SK-N-SH (cell line): Measurements from ENCODE around the gene ITM2C. TPM values are rescaled to one million over a fixed set of nuclear protein-coding genes. Genes with fewer than 3 reads are reported as not detected.

ENCODE experiments used
- CTCF ChIA-PET: fragments of 300-600, 350-600 bp; formaldehyde crosslinking; extraction: SDS; loops from one replicate; lab custom pipeline; 2021; lab: Yijun Ruan, JAX
- POLR2A ChIA-PET: fragments of 350-600 bp; sonication (Branson Sonifier 250); formaldehyde crosslinking; extraction: SDS; loops from one replicate; lab custom pipeline; 2020; ENCODE audit warnings: antibody characterized with exemption, inconsistent platforms; lab: Yijun Ruan, JAX
- DNase-seq: peaks from one replicate; pipeline ENCODE4 v3.0.0; 2012
- H2AFZ ChIP-seq: fragments of 200-600 bp; sonication (generic); 2 replicates; pipeline ENCODE4 v1.8.1; 2016; ENCODE audit warnings: antibody characterized with exemption, mild to moderate bottlenecking, low read depth
- H3F3A ChIP-seq: fragments of 200-600 bp; sonication (generic); replicated peaks from 2 replicates; pipeline ENCODE3; 2016; ENCODE audit warnings: antibody characterized with exemption, mild to moderate bottlenecking; ENCODE audit not compliant: insufficient read depth
- H3K27ac ChIP-seq, 2 experiments: fragments of 200-500 bp in 1 of 2; fragments of 200-600 bp in 1 of 2; sonication (Bioruptor generic) in 1 of 2; sonication (generic), shearing (Covaris generic) in 1 of 2; 2 replicates each; pipeline versions ENCODE4 v1.5.1 to v1.6.1; 2014 to 2016; ENCODE audit warnings: low read depth in 2 of 2, inconsistent platforms in 1 of 2, low read length in 1 of 2, mild to moderate bottlenecking in 1 of 2, mixed read lengths in 1 of 2
- H3K27me3 ChIP-seq: fragments of 200-600 bp; sonication (generic), shearing (Covaris generic); 2 replicates; pipeline ENCODE4 v1.6.1; 2016; ENCODE audit warnings: mixed run types; ENCODE audit not compliant: insufficient read depth
- H3K36me3 ChIP-seq, 2 experiments: fragments of 200-500 bp in 1 of 2; fragments of 200-600 bp in 1 of 2; sonication (Bioruptor generic) in 1 of 2; sonication (generic) in 1 of 2; replicated peaks in 1 of 2; 2 replicates each; pipeline versions ENCODE3 to v1.5.1; 2014 to 2016; ENCODE audit warnings: low read length in 1 of 2, mild to moderate bottlenecking in 1 of 2; ENCODE audit not compliant: insufficient read depth in 2 of 2, control insufficient read depth in 1 of 2
- H3K4me1 ChIP-seq, 2 experiments: fragments of 200-500 bp in 1 of 2; fragments of 200-600 bp in 1 of 2; sonication (Bioruptor generic) in 1 of 2; sonication (generic), shearing (Covaris generic) in 1 of 2; 2 replicates each; pipeline versions ENCODE4 v1.5.1 to v1.6.1; 2014 to 2016; ENCODE audit warnings: low read depth in 1 of 2, low read length in 1 of 2, mixed run types in 1 of 2; ENCODE audit not compliant: insufficient read depth in 2 of 2, control insufficient read depth in 1 of 2
- H3K4me2 ChIP-seq: fragments of 200-600 bp; sonication (generic), shearing (Covaris generic); 2 replicates; pipeline ENCODE4 v1.6.1; 2017; ENCODE audit warnings: mixed run types
- H3K4me3 ChIP-seq, 2 experiments: fragments of 200-500 bp in 1 of 2; fragments of 200-600 bp in 1 of 2; sonication (Bioruptor generic) in 1 of 2; sonication (generic), shearing (Covaris generic) in 1 of 2; 2 replicates each; pipeline versions ENCODE4 v1.5.1 to v1.8.1; 2014 to 2016; ENCODE audit warnings: low read depth in 2 of 2, inconsistent platforms in 1 of 2, low read length in 1 of 2, mild to moderate bottlenecking in 1 of 2, mixed read lengths in 1 of 2, moderate library complexity in 1 of 2
- H3K79me2 ChIP-seq: fragments of 200-600 bp; sonication (generic); 2 replicates; pipeline ENCODE4 v1.8.1; 2017; ENCODE audit warnings: mild to moderate bottlenecking; ENCODE audit not compliant: insufficient read depth
- H3K9ac ChIP-seq: fragments of 200-600 bp; sonication (generic); 2 replicates; pipeline ENCODE4 v1.6.1; 2017; ENCODE audit warnings: mixed run types
- H3K9me2 ChIP-seq: fragments of 200-600 bp; sonication (generic); 2 replicates; pipeline ENCODE4 v1.6.1; 2017; ENCODE audit warnings: mixed run types
- H3K9me3 ChIP-seq: fragments of 200-600 bp; sonication (generic); 2 replicates; pipeline ENCODE4 v1.6.1; 2017; ENCODE audit warnings: mixed run types, mild to moderate bottlenecking, moderate library complexity
- H4K20me1 ChIP-seq: fragments of 200-600 bp; sonication (generic); 2 replicates; pipeline ENCODE4 v1.6.1; 2017; ENCODE audit warnings: mild to moderate bottlenecking, mixed run types; ENCODE audit not compliant: insufficient read depth
- EP300 ChIP-seq, 2 experiments: IDR thresholded peaks; 2 replicates each; pipeline versions ENCODE4 v1.4.0 to v1.6.1; 2012; ENCODE audit warnings: borderline replicate concordance in 1 of 2, low read depth in 1 of 2, low read length in 1 of 2
- FOXJ3 ChIP-seq: sonication (generic); formaldehyde crosslinking; IDR thresholded peaks from 2 replicates; pipeline ENCODE4 v1.5.1; 2020; ENCODE audit warnings: mild to moderate bottlenecking, missing genetic modification reagents
- GATA2 ChIP-seq: sonication (generic); formaldehyde crosslinking; IDR thresholded peaks from 2 replicates; pipeline ENCODE4 v1.5.0; 2020; ENCODE audit warnings: mild to moderate bottlenecking, missing genetic modification reagents
- IRF3 ChIP-seq: fragments of 150-350 bp; IDR thresholded peaks from 2 replicates; pipeline ENCODE4 v1.6.1; 2016; ENCODE audit warnings: mild to moderate bottlenecking, low read depth, low read length
- NFIC ChIP-seq: IDR thresholded peaks from 2 replicates; pipeline ENCODE4 v1.4.0; 2012; ENCODE audit warnings: borderline replicate concordance
- POLR2AphosphoS5 ChIP-seq: IDR thresholded peaks from 2 replicates; pipeline ENCODE4 v1.6.1; 2012; ENCODE audit warnings: low read depth, low read length
- RAD21 ChIP-seq: IDR thresholded peaks from 2 replicates; pipeline ENCODE4 v1.6.1; 2012; ENCODE audit warnings: mild to moderate bottlenecking, low read length
- TCF12 ChIP-seq: IDR thresholded peaks from 2 replicates; pipeline ENCODE4 v1.4.0; 2012
- USF1 ChIP-seq: IDR thresholded peaks from 2 replicates; pipeline ENCODE4 v1.4.0; 2012; ENCODE audit warnings: low read depth, borderline replicate concordance
- WGBS: methylation state at CpG from one replicate; pipeline ENCODE4 v1.1.6; 2017; ENCODE audit warnings: low lambda C conversion rate; 5-methylcytosine and 5-hydroxymethylcytosine counted together
- polyA plus RNA-seq, 3 experiments: library from polyadenylated mRNA; depleted of rRNA; stranded (reverse); fragments of >200 nt; gene quantifications; 2 replicates each; pipeline ENCODE4 v1.2.3, GENCODE V29; 2012
- TF ChIP-seq, protein P1 (sequence below): fragments of 200-600 bp; sonication (generic); IDR thresholded peaks from 2 replicates; pipeline ENCODE4 v1.6.1; 2017; ENCODE audit warnings: antibody characterized with exemption, mild to moderate bottlenecking, moderate library complexity

The ITM2C gene
- polyA plus RNA-seq, 1 of the 3 experiments (the other 2 are of a cell fraction), result 288 TPM

DNA sequence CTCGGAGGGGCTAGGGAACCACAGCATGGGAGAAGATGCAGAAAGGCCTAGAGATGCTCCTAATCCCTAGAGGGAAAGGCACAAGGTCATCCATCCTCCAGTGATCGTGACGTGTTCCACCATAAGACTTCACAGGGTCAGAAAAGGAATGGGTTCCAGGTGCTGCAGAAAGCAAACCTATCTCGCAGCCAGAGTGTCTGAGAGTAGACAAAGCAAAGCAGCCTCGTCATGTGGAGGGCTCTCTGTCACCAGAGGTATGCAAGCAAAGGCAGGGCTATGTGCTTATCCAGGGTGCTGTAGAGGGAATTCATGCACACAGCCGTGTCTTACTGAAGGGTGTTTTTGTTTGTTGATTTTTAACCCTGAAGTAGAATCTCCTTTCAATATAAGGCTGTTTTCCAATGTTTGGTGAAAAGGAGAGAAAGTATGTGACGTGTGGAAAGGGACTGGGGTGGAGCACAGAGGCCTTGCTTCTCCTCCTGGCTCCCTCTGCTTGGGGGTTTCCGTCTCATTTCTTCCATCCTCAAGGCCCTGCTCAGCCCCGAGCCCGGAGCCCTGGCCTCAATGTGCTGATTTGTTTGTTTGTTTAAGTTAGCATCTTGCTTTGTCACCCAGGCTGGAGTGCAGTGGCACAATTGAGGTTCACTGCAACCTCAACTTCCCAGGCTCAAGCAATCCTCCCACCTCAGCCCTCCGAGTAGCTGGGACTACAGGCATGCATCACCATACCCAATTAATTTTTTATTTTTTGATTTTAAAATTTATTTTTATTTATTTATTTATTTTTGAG lies 57.3 kb downstream of the ITM2C start (continued):
- TF ChIP-seq IRF3 (no peak), TCF12 (no peak), USF1 (no peak), NFIC (no peak), FOXJ3 (CRISPR knock-in tag) (no peak), GATA2 (no peak)

DNA sequence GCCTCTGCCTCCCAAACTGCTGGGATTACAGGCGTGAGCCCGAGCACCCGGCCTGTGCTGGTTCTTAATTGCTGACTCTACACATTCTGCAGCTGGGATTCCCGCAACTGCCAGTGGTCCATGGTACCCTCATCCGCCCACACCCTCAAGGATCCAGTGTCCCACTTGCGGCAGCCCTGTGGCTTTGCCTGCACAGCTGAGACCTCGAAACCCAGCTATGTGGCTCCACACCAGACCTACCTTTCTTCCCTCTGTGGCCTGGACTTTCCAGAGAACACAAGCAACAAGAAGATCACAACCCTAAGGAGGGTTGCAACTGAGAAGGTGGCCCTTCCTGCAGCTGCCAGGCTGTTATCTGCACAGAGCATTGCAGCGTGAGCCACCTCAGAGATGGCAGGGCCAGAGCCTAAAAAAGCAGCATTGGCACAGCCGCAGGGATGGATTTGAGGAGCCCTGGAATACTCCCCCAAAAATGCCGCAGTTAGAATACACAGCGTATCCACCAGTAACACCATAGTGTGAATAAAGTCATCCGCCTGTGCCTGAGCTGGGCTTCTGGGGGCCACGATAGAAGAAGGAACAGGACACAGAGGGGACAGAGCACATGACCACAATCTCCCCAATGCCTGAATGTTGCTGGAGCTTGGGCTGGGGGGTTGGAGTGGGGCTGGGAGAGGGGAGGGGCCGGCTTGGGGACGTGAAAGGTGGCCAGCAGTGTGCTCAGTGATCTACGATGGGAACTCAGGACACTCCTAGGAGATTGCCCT lies 58.4 kb downstream of the ITM2C start:
- H3K27ac ChIP-seq, result no peak overlapping the region
- no peaks in the 10 kb centered on the region for H3K36me3 ChIP-seq
- no peaks in the 10 kb centered on the region for H3K9me2 ChIP-seq
- H2AFZ ChIP-seq, result no peak overlapping the region
- H4K20me1 ChIP-seq, result no peaks in the 10 kb centered on the region
- DNase-seq, result no peak
- H3K4me2 ChIP-seq, result no peak overlapping the region
- no peaks in the 10 kb centered on the region for H3F3A ChIP-seq
- no peaks in the 10 kb centered on the region; the same call in 1 of the 2 replicates for H3K27me3 ChIP-seq
- H3K4me1 ChIP-seq, result no peaks in the 10 kb centered on the region
- POLR2A ChIA-PET, result no interaction called here
- 74% methylated on average over 13 of the region's 16 CpGs for WGBS
- TF ChIP-seq RAD21 (no peak), NFIC (no peak), POLR2AphosphoS5 (no peak), EP300 (IDR thresholded peaks at IDR 0.05; ENCODE audit: borderline replicate concordance in 1 of 2, low read depth in 1 of 2, low read length in 1 of 2) (no peak)
- TF ChIP-seq, protein P1, sequence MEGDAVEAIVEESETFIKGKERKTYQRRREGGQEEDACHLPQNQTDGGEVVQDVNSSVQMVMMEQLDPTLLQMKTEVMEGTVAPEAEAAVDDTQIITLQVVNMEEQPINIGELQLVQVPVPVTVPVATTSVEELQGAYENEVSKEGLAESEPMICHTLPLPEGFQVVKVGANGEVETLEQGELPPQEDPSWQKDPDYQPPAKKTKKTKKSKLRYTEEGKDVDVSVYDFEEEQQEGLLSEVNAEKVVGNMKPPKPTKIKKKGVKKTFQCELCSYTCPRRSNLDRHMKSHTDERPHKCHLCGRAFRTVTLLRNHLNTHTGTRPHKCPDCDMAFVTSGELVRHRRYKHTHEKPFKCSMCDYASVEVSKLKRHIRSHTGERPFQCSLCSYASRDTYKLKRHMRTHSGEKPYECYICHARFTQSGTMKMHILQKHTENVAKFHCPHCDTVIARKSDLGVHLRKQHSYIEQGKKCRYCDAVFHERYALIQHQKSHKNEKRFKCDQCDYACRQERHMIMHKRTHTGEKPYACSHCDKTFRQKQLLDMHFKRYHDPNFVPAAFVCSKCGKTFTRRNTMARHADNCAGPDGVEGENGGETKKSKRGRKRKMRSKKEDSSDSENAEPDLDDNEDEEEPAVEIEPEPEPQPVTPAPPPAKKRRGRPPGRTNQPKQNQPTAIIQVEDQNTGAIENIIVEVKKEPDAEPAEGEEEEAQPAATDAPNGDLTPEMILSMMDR, result no peak
- H3K79me2 ChIP-seq, result no peaks in the 10 kb centered on the region
- H3K9me3 ChIP-seq, result no peaks in the 10 kb centered on the region
- H3K9ac ChIP-seq, result no peak overlapping the region
- CTCF ChIA-PET, result interaction anchor here (1.1 to 2.4 kb wide), 2 partner anchors 10 to 99 kb away, joined by 3 to 13 read pairs; no protein-coding TSS in a partner anchor
- no peak overlapping the region for H3K4me3 ChIP-seq
